Vagina (tissue), 2 donors: Measurements from ENCODE around the gene VSTM1. TPM values are rescaled to one million over a fixed set of nuclear protein-coding genes. Genes with fewer than 3 reads are reported as not detected.

Experiments
- DNase-seq, 2 donors: peaks; one replicate each; pipeline ENCODE4 v3.0.0-alpha.2; 2017; ENCODE audit errors: extremely low spot score in 2 of 2
- H3K27ac ChIP-seq: fragments of 200-600 bp; sonication (generic); one replicate; pipeline ENCODE4 v1.5.1; 2019
- H3K27me3 ChIP-seq: fragments of 200-600 bp; sonication (generic); one replicate; pipeline ENCODE4 v1.5.1; 2019
- H3K36me3 ChIP-seq, 2 donors: fragments of 200-600 bp; sonication (generic); one replicate each; pipeline ENCODE4 v1.5.1; 2017 to 2019
- H3K4me1 ChIP-seq: fragments of 200-600 bp; sonication (generic); one replicate; pipeline ENCODE4 v1.5.1; 2019
- H3K4me3 ChIP-seq, 2 donors: fragments of 200-600 bp; sonication (generic); 1 replicate in 1 of 2; 2 replicates in 1 of 2; pipeline ENCODE4 v1.5.1; 2016 to 2019
- H3K9me3 ChIP-seq: fragments of 200-600 bp; sonication (generic); one replicate; pipeline ENCODE4 v1.5.1; 2019
- CTCF ChIP-seq, 3 experiments: fragments of 450-650 bp in 2 of 3; fragments of 200-600 bp in 1 of 3; sonication (generic) in 1 of 3; IDR thresholded peaks; one replicate each; pipeline ENCODE4 v1.5.1; 2017 to 2019; ENCODE audit warnings: antibody characterized with exemption in 3 of 3, mild to moderate bottlenecking in 2 of 3, moderate library complexity in 2 of 3
- POLR2A ChIP-seq, 2 donors: fragments of 450-650 bp; IDR thresholded peaks; one replicate each; pipeline ENCODE4 v1.6.1; 2017; ENCODE audit warnings: antibody characterized with exemption in 2 of 2, mild to moderate bottlenecking in 2 of 2, moderate library complexity in 2 of 2
- POLR2AphosphoS5 ChIP-seq, 2 donors: sonication (generic); formaldehyde crosslinking; IDR thresholded peaks; one replicate each; pipeline ENCODE4 v1.9.0; 2017; ENCODE audit warnings: antibody characterized with exemption in 2 of 2, mild to moderate bottlenecking in 2 of 2, low read depth in 1 of 2; ENCODE audit not compliant: insufficient read depth in 1 of 2
- intact Hi-C: fragments of 100-400 bp; cut with DNase I; formaldehyde crosslinking; loops from one replicate; pipeline ENCODE4 v1.15.1; 2023
- total RNA-seq: library from RNA; depleted of rRNA; stranded (reverse); fragments of >200 nt; gene quantifications from one replicate; pipeline ENCODE4 v1.2.3, GENCODE V29; 2016

Gene VSTM1
- total RNA-seq, 1 donor from 2014 or later = not detected

GRCh38 chr19:54074851-54075250, 11.2 kb upstream of the VSTM1 start:
- no peaks in the 10 kb centered on the region for H3K36me3 ChIP-seq
- no peak for TF ChIP-seq POLR2A (IDR thresholded peaks at IDR 0.05)
- no peak for TF ChIP-seq POLR2AphosphoS5 (IDR thresholded peaks at IDR 0.05; ENCODE audit: insufficient read depth in 1 of 2, low read depth in 1 of 2)
- TF ChIP-seq CTCF (IDR thresholded peaks at IDR 0.05) = no peak
- H3K27me3 ChIP-seq = no peaks in the 10 kb centered on the region
- intact Hi-C loops = no loop called here
- no peak overlapping the region for H3K4me3 ChIP-seq
- no peak for DNase-seq
- no peaks in the 10 kb centered on the region for H3K4me1 ChIP-seq
- H3K9me3 ChIP-seq = no peaks in the 10 kb centered on the region
- H3K27ac ChIP-seq = no peak overlapping the region

- no peaks in the 10 kb centered on the region for H3K27me3 ChIP-seq
- no peak for DNase-seq
- TF ChIP-seq POLR2A (IDR thresholded peaks at IDR 0.05) = no peak
- TF ChIP-seq POLR2AphosphoS5 (IDR thresholded peaks at IDR 0.05; ENCODE audit: insufficient read depth in 1 of 2, low read depth in 1 of 2) = no peak
- no peak for TF ChIP-seq CTCF (IDR thresholded peaks at IDR 0.05)
- intact Hi-C loops = no loop called here
- no peaks in the 10 kb centered on the region for H3K9me3 ChIP-seq
- H3K4me3 ChIP-seq = no peak overlapping the region
- no peaks in the 10 kb centered on the region for H3K36me3 ChIP-seq
- no peaks in the 10 kb centered on the region for H3K4me1 ChIP-seq
- no peak overlapping the region for H3K27ac ChIP-seq
Observed at GRCh38 chr19:54073829-54074228, 10.1 kb upstream of the VSTM1 start.

- H3K9me3 ChIP-seq = no peaks in the 10 kb centered on the region
- no peak overlapping the region for H3K4me3 ChIP-seq
- no peak overlapping the region for H3K27ac ChIP-seq
- H3K27me3 ChIP-seq = no peaks in the 10 kb centered on the region
- no peak for DNase-seq
- TF ChIP-seq POLR2AphosphoS5 (IDR thresholded peaks at IDR 0.05; ENCODE audit: insufficient read depth in 1 of 2, low read depth in 1 of 2) = no peak
- TF ChIP-seq CTCF (IDR thresholded peaks at IDR 0.05) = no peak
- no peak for TF ChIP-seq POLR2A (IDR thresholded peaks at IDR 0.05)
- H3K36me3 ChIP-seq = no peaks in the 10 kb centered on the region
- intact Hi-C loops = no loop called here
- H3K4me1 ChIP-seq = no peaks in the 10 kb centered on the region
Observed at GRCh38 chr19:54069470-54069869, 5.8 kb upstream of the VSTM1 start.

- no peaks in the 10 kb centered on the region for H3K9me3 ChIP-seq
- no peaks in the 10 kb centered on the region for H3K4me1 ChIP-seq
- H3K36me3 ChIP-seq = no peaks in the 10 kb centered on the region
- no peak overlapping the region for H3K27ac ChIP-seq
- intact Hi-C loops = no loop called here
- H3K27me3 ChIP-seq = no peaks in the 10 kb centered on the region
- H3K4me3 ChIP-seq = no peak overlapping the region
- TF ChIP-seq CTCF (IDR thresholded peaks at IDR 0.05) (no peak), POLR2AphosphoS5 (IDR thresholded peaks at IDR 0.05; ENCODE audit: insufficient read depth in 1 of 2, low read depth in 1 of 2) (no peak), POLR2A (IDR thresholded peaks at IDR 0.05) (no peak)
- no peak for DNase-seq
Observed at GRCh38 chr19:54062643-54063042, 1.1 kb downstream of the VSTM1 start.

GRCh38 chr19:54047616-54048015, 16.1 kb downstream of the VSTM1 start:
- Histone ChIP-seq H3K4me1 (no peaks in the 10 kb centered on the region), H3K4me3 (no peak overlapping the region), H3K9me3 (no peaks in the 10 kb centered on the region), H3K27ac (no peak overlapping the region), H3K27me3 (no peaks in the 10 kb centered on the region), H3K36me3 (no peaks in the 10 kb centered on the region)
- no peak for TF ChIP-seq CTCF (IDR thresholded peaks at IDR 0.05)
- no peak for TF ChIP-seq POLR2AphosphoS5 (IDR thresholded peaks at IDR 0.05; ENCODE audit: insufficient read depth in 1 of 2, low read depth in 1 of 2)
- TF ChIP-seq POLR2A (IDR thresholded peaks at IDR 0.05) = no peak
- intact Hi-C loops = no loop called here
- no peak for DNase-seq
